Measurements from ENCODE around the gene MCHR2. TPM values are rescaled to one million over a fixed set of nuclear protein-coding genes. Genes with fewer than 3 reads are reported as not detected.
A peak's percentile ranks its signal among the peaks of the same experiment; 100 is the strongest.
"Not testable (repeated sequence)": the region's sequence is repeated elsewhere in the genome, so short reads cannot be mapped to it uniquely, and the experiment has no call there.

Gene MCHR2
- not detected in 2 replicates for total RNA-seq (2022)
- Bru-seq, nascent RNA, result percentile 7 among the genes with signal in this experiment
- percentile 1 among the genes with signal in this experiment for BruChase-seq, experiment 1, labeled RNA remaining after a 2-hour chase
- percentile 3 among the genes with signal in this experiment for BruChase-seq, experiment 2, labeled RNA remaining after a 6-hour chase
- long read RNA-seq, result 0 reads

- TF ChIP-seq, protein P1, sequence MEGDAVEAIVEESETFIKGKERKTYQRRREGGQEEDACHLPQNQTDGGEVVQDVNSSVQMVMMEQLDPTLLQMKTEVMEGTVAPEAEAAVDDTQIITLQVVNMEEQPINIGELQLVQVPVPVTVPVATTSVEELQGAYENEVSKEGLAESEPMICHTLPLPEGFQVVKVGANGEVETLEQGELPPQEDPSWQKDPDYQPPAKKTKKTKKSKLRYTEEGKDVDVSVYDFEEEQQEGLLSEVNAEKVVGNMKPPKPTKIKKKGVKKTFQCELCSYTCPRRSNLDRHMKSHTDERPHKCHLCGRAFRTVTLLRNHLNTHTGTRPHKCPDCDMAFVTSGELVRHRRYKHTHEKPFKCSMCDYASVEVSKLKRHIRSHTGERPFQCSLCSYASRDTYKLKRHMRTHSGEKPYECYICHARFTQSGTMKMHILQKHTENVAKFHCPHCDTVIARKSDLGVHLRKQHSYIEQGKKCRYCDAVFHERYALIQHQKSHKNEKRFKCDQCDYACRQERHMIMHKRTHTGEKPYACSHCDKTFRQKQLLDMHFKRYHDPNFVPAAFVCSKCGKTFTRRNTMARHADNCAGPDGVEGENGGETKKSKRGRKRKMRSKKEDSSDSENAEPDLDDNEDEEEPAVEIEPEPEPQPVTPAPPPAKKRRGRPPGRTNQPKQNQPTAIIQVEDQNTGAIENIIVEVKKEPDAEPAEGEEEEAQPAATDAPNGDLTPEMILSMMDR (IDR thresholded peaks at IDR 0.05; ENCODE audit: insufficient read depth in 1 of 2, low read depth in 1 of 2, low read length in 1 of 2, severe bottlenecking in 1 of 2, unreplicated experiment in 1 of 2), result no peak
- no peaks in the 10 kb centered on the region for H3K36me3 Mint-ChIP-seq (ENCODE audit: insufficient read depth, unreplicated experiment)
- Histone ChIP-seq H3K9me3 (no peaks in the 10 kb centered on the region), H3K4me1 (peaks cover 5% of the 10 kb centered on the region; the same call in 1 of the 2 replicates), H3K4me3 (ENCODE audit: low read depth, low read length) (no peak within 1 kb of the TSS), H3K27me3 (replicated peaks; ENCODE audit: control insufficient read depth, insufficient read depth, low read length) (no peaks in the 10 kb centered on the region), H3K36me3 (ENCODE audit: control insufficient read depth, insufficient read depth, low read length) (no peaks in the 10 kb centered on the region)
- H3K4me1 Mint-ChIP-seq (ENCODE audit: low read depth, unreplicated experiment), result no peaks in the 10 kb centered on the region
- no peak within 1 kb of the TSS for H3K4me3 Mint-ChIP-seq (ENCODE audit: unreplicated experiment)
- ChIA-PET POLR2A (no interaction called here), CTCF (no interaction called here)
- no TSS peak for BruUV-seq (replicated peaks)
- H3K9me3 Mint-ChIP-seq (ENCODE audit: unreplicated experiment), result no peaks in the 10 kb centered on the region
- DNase-seq, result no peak
- no peak within 1 kb of the TSS for H3K27ac Mint-ChIP-seq (ENCODE audit: unreplicated experiment)
- intact Hi-C loops (cut with micrococcal nuclease; ENCODE audit: unreplicated experiment), result no loop called here
- H3K27me3 Mint-ChIP-seq (ENCODE audit: insufficient read depth, unreplicated experiment), result no peaks in the 10 kb centered on the region
Observed at GRCh38 chr6:99993533-99994251, at the start of gene MCHR2. Gene MCHR2, minus strand, starts transcription at chr6:99994223. Its CDS starts 38,076 bp downstream, at chr6:99956147.

- CTCF ChIA-PET; H3K4me3 ChIP-seq (ENCODE audit: low read depth, low read length); H3K27me3 Mint-ChIP-seq (ENCODE audit: insufficient read depth, unreplicated experiment); H3K36me3 ChIP-seq (ENCODE audit: control insufficient read depth, insufficient read depth, low read length); DNase-seq; H3K4me1 ChIP-seq; H3K36me3 Mint-ChIP-seq (ENCODE audit: insufficient read depth, unreplicated experiment); POLR2A ChIA-PET; H3K4me1 Mint-ChIP-seq (ENCODE audit: low read depth, unreplicated experiment); H3K27ac Mint-ChIP-seq (ENCODE audit: unreplicated experiment); H3K4me3 Mint-ChIP-seq (ENCODE audit: unreplicated experiment); BruUV-seq (replicated peaks); H3K9me3 ChIP-seq; H3K27me3 ChIP-seq (replicated peaks; ENCODE audit: control insufficient read depth, insufficient read depth, low read length); intact Hi-C loops (cut with micrococcal nuclease; ENCODE audit: unreplicated experiment): not testable (repeated sequence)
- peaks cover 31% of the 10 kb centered on the region for H3K9me3 Mint-ChIP-seq (ENCODE audit: unreplicated experiment)
Observed at GRCh38 chr6:100038546-100038945, 44.5 kb upstream of the MCHR2 start.

DNA sequence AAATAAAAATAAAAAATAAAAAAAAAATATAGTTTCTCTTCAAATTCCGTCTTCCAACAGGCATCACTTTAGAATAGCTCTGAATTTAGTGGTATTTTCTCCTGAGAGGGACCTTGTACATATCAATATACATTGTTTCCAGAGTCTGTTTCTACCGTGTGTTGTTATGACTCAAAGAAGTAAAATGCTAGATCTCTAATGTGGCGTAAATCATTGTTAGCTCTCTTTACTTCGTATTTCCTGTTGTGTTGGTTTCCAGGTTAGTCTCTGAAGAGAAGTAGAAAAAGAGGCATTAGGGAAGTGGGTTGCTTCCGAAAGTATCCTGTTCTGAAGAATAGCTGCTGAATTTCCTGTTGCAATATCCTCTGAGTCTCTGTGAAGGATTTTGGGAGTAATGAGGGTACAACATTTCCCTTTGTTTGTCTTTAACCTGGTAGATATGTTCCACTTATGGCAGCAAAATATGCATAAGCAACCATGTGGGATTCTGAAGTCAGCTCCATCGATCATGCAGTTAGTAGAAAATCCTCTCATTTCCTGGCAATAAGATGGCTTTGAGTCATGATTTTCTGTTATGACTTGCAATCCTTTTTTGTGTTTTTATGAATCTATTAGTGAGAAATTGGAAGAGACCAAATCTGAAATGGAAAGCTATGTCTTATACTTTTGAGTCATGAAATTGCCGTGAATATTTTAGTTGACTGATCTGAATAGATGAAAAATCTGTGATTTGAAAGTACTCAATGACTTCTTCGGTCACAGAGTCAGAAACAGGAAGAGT is 42.0 kb upstream of the MCHR2 start:
- H3K27ac Mint-ChIP-seq (ENCODE audit: unreplicated experiment), result no peak overlapping the region
- no peaks in the 10 kb centered on the region for H3K4me1 Mint-ChIP-seq (ENCODE audit: low read depth, unreplicated experiment)
- H3K27me3 ChIP-seq (replicated peaks; ENCODE audit: control insufficient read depth, insufficient read depth, low read length), result no peaks in the 10 kb centered on the region
- CTCF ChIA-PET, result no interaction called here
- POLR2A ChIA-PET, result no interaction called here
- TF ChIP-seq, protein P1 (IDR thresholded peaks at IDR 0.05; ENCODE audit: insufficient read depth in 1 of 2, low read depth in 1 of 2, low read length in 1 of 2, severe bottlenecking in 1 of 2, unreplicated experiment in 1 of 2), result no peak
- no peaks in the 10 kb centered on the region for H3K4me1 ChIP-seq
- no peak overlapping the region for H3K4me3 ChIP-seq (ENCODE audit: low read depth, low read length)
- H3K4me3 Mint-ChIP-seq (ENCODE audit: unreplicated experiment), result no peak overlapping the region
- intact Hi-C loops (cut with micrococcal nuclease; ENCODE audit: unreplicated experiment), result no loop called here
- H3K9me3 Mint-ChIP-seq (ENCODE audit: unreplicated experiment), result peaks cover 20% of the 10 kb centered on the region
- H3K36me3 ChIP-seq (ENCODE audit: control insufficient read depth, insufficient read depth, low read length), result no peaks in the 10 kb centered on the region
- no peaks in the 10 kb centered on the region for H3K9me3 ChIP-seq
- DNase-seq, result no peak
- no TSS peak for BruUV-seq (replicated peaks)
- H3K36me3 Mint-ChIP-seq (ENCODE audit: insufficient read depth, unreplicated experiment), result no peaks in the 10 kb centered on the region
- H3K27me3 Mint-ChIP-seq (ENCODE audit: insufficient read depth, unreplicated experiment), result peaks cover 5% of the 10 kb centered on the region

Measured in Caco-2 (cell line).